Activated CD4-positive, alpha-beta T cell treated with anti-CD3 and anti-CD28 coated beads, Interleukin-2, Interleukin-4, amounts not matched to agents 100 ng/mL and 50 ng/mL, durations not matched to agents 16 hours and 8 hours (primary cell): Measurements from ENCODE around the gene ESPL1.
A peak's percentile ranks its signal among the peaks of the same experiment; 100 is the strongest.

Source experiments
- DNase-seq: peaks from one replicate; pipeline ENCODE4 v3.0.0-alpha.2; 2020; ENCODE audit warnings: low spot score

The ESPL1 gene

GRCh38 chr12:53267999-53268629 lies at the start of gene ESPL1:
TSS of gene ESPL1 (plus strand) at chr12:53268299. CDS start at chr12:53268767, 468 bp downstream.
- peak; percentile 84 for DNase-seq

GRCh38 chr12:53218551-53219291 lies 49.4 kb upstream of the ESPL1 start:
- no peak for DNase-seq

- peak; percentile 73 for DNase-seq
Observed at GRCh38 chr12:53219292-53219955, 48.7 kb upstream of the ESPL1 start.

- DNase-seq = peak; percentile 81
Observed at GRCh38 chr12:53219956-53220693, 48.0 kb upstream of the ESPL1 start.

- DNase-seq = peak; percentile 89
Observed at GRCh38 chr12:53220694-53221202, 47.4 kb upstream of the ESPL1 start.

GRCh38 chr12:53221203-53222080 lies 46.7 kb upstream of the ESPL1 start:
- DNase-seq = peak; percentile 52

- DNase-seq = no peak
Observed at GRCh38 chr12:53222170-53222721, 45.9 kb upstream of the ESPL1 start.

- no peak for DNase-seq
Observed at GRCh38 chr12:53222806-53223261, 45.3 kb upstream of the ESPL1 start.

GRCh38 chr12:53223389-53224060 lies 44.6 kb upstream of the ESPL1 start:
- no peak for DNase-seq

- no peak for DNase-seq
Observed at GRCh38 chr12:53224061-53224896, 43.8 kb upstream of the ESPL1 start.

GRCh38 chr12:53224897-53225634 lies 43.0 kb upstream of the ESPL1 start:
- DNase-seq = no peak

GRCh38 chr12:53225635-53226424 lies 42.3 kb upstream of the ESPL1 start:
- no peak for DNase-seq

- no peak for DNase-seq
Observed at GRCh38 chr12:53226815-53227214, 41.3 kb upstream of the ESPL1 start.

GRCh38 chr12:53227341-53227740 lies 40.8 kb upstream of the ESPL1 start:
- DNase-seq = no peak

GRCh38 chr12:53227836-53228235 lies 40.3 kb upstream of the ESPL1 start:
- DNase-seq = no peak

- no peak for DNase-seq
Observed at GRCh38 chr12:53229454-53229853, 38.6 kb upstream of the ESPL1 start.

- DNase-seq = no peak
Observed at GRCh38 chr12:53230108-53230845, 37.8 kb upstream of the ESPL1 start.
